T-helper 2 cell treated with Interferon-gamma antibody and Interleukin-4, amounts not matched to agents 5 μg/mL and 100 μg/mL, for 36 hours (primary cell): ENCODE measurements around the gene SPECC1.
"Not testable (repeated sequence)": the region's sequence is repeated elsewhere in the genome, so short reads cannot be mapped to it uniquely, and the experiment has no call there.

ENCODE experiments used
- DNase-seq: peaks from one replicate; pipeline ENCODE4 v3.0.0; 2021; ENCODE audit warnings: low spot score
- H3K27ac Mint-ChIP-seq: one replicate; pipeline ENCODE4 v1.8.0; 2021; ENCODE audit warnings: mild to moderate bottlenecking, mixed read lengths
- H3K27me3 Mint-ChIP-seq: one replicate; pipeline ENCODE4 v1.8.0; 2021; ENCODE audit warnings: low read depth, mixed read lengths
- H3K36me3 Mint-ChIP-seq: one replicate; pipeline ENCODE4 v1.8.0; 2021; ENCODE audit warnings: low read depth, mixed read lengths
- H3K4me1 Mint-ChIP-seq: one replicate; pipeline ENCODE4 v1.8.0; 2021; ENCODE audit warnings: low read depth, mixed read lengths
- H3K4me3 Mint-ChIP-seq: one replicate; pipeline ENCODE4 v1.8.0; 2022; ENCODE audit warnings: mild to moderate bottlenecking, moderate library complexity, mixed read lengths
- H3K9me3 Mint-ChIP-seq: one replicate; pipeline ENCODE4 v1.8.0; 2021; ENCODE audit warnings: mixed read lengths

SPECC1 gene

GRCh38 chr17:20224379-20224778 lies 215.2 kb downstream of the SPECC1 start:
- Mint-ChIP-seq H3K27ac (no peak overlapping the region), H3K9me3 (no peaks in the 10 kb centered on the region), H3K4me1 (peaks cover 17% of the 10 kb centered on the region), H3K4me3 (no peak overlapping the region), H3K27me3 (peaks cover 19% of the 10 kb centered on the region), H3K36me3 (no peaks in the 10 kb centered on the region)
- DNase-seq, result no peak

GRCh38 chr17:20225162-20226115 lies 216.3 kb downstream of the SPECC1 start:
- H3K4me1 Mint-ChIP-seq, result peaks cover 20% of the 10 kb centered on the region
- H3K27me3 Mint-ChIP-seq, result peaks cover 11% of the 10 kb centered on the region
- DNase-seq, result no peak
- H3K4me3 Mint-ChIP-seq, result no peak overlapping the region
- no peaks in the 10 kb centered on the region for H3K36me3 Mint-ChIP-seq
- no peaks in the 10 kb centered on the region for H3K9me3 Mint-ChIP-seq
- no peak overlapping the region for H3K27ac Mint-ChIP-seq

DNA sequence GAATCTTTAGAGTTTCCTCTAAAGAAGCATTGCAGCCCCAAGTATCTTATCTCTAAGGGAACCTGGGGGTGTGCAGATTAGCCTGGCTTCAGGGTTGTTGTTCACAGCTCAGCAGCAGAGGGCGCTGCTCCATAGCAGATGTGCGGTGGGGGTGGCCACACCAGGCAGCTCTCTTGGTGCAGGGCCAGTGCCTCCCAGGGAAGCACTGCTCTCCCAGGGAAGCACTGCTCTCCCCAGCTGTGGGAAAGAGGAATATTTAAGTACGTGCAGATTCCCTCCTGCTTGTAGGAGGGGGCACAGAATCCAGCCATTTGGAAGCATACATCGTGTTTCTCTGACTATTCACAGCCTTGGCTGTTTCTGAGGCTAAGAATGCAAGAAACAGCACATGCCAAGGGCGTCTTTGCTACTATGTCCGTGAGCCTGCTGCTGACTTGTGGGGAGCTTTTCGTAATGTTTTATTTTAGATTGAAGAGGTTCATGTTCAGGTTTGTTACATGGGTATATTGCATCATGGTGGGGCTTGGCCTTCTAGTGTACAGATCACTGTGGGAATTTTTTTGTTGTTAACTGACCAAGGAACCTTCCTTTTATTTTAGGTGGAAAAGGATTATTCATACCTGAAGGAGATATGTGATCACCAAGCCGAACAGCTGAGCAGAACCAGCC lies 217.8 kb downstream of the SPECC1 start:
- H3K4me1 Mint-ChIP-seq, result peaks cover 20% of the 10 kb centered on the region
- peaks cover 6% of the 10 kb centered on the region for H3K27me3 Mint-ChIP-seq
- H3K9me3 Mint-ChIP-seq, result no peaks in the 10 kb centered on the region
- no peaks in the 10 kb centered on the region for H3K36me3 Mint-ChIP-seq
- no peak overlapping the region for H3K27ac Mint-ChIP-seq
- H3K4me3 Mint-ChIP-seq, result no peak overlapping the region
- peak; percentile 74 for DNase-seq

DNA sequence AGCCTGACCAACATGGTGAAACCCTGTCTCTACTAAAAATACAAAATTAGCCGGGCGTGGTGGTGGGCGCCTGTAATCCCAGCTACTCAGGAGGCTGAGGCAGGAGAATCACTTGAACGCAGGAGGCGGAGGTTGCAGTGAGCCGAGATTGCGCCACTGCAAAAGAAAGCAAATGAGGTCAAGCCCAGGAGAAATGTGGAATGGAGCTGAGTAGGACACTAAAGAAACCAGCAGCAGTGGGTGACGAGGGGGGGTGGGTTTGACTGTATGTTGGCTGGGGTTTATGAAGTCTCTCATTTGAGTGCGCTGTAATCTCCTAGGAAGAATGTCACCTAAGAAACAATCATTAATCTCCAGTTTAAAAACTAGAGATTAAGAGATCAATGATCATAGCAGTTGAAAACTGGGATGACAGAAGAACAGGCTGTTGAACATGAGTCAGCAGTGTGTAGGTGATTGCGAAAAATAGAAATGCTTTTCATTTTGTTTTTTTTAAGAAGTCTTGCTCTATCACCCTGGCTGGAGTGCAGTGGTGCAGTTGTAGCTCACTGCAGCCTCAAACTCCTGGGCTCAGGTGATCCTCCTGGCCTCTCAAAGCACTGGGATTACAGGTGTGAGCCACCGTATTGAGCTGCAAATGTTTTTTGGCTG lies 218.7 kb downstream of the SPECC1 start:
- H3K4me1 Mint-ChIP-seq, result peaks cover 24% of the 10 kb centered on the region
- H3K27me3 Mint-ChIP-seq, H3K9me3 Mint-ChIP-seq, H3K27ac Mint-ChIP-seq, DNase-seq, H3K4me3 Mint-ChIP-seq, H3K36me3 Mint-ChIP-seq: not testable (repeated sequence)

GRCh38 chr17:20228410-20228809 lies 219.3 kb downstream of the SPECC1 start:
- Mint-ChIP-seq H3K27ac (no peak overlapping the region), H3K4me3 (no peak overlapping the region), H3K36me3 (peaks cover 1% of the 10 kb centered on the region), H3K27me3 (no peaks in the 10 kb centered on the region), H3K9me3 (no peaks in the 10 kb centered on the region), H3K4me1 (peaks cover 26% of the 10 kb centered on the region)
- no peak for DNase-seq

- H3K27me3 Mint-ChIP-seq, result no peaks in the 10 kb centered on the region
- no peak for DNase-seq
- H3K36me3 Mint-ChIP-seq, result peaks cover 1% of the 10 kb centered on the region
- no peaks in the 10 kb centered on the region for H3K9me3 Mint-ChIP-seq
- H3K4me1 Mint-ChIP-seq, result peaks cover 29% of the 10 kb centered on the region
- H3K27ac Mint-ChIP-seq, result no peak overlapping the region
- no peak overlapping the region for H3K4me3 Mint-ChIP-seq
Observed at GRCh38 chr17:20228860-20229259, 219.7 kb downstream of the SPECC1 start.

- peaks cover 5% of the 10 kb centered on the region for H3K36me3 Mint-ChIP-seq
- no peak overlapping the region for H3K27ac Mint-ChIP-seq
- H3K4me3 Mint-ChIP-seq, result no peak overlapping the region
- peaks cover 48% of the 10 kb centered on the region for H3K4me1 Mint-ChIP-seq
- no peaks in the 10 kb centered on the region for H3K9me3 Mint-ChIP-seq
- no peaks in the 10 kb centered on the region for H3K27me3 Mint-ChIP-seq
- DNase-seq, result no peak
Observed at GRCh38 chr17:20230924-20231323, 221.8 kb downstream of the SPECC1 start.

DNA sequence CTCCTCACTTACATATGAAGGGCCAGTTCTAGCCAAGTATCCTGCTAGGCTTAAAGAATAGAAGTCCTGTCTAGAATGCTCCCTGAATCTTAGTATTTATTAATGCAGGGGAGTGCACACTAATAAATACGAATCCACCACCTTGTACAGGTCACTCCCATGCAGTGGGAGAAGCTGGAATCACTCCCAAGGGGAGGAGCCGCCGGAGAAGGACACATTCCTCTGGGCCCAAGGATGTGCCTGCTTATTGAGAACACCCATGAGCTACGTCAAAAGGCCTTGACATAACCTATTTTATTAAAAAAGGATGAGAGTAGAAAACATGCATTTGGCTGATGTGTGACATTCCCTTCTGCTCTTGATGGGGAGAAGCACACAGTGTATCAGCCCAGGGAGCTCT lies 223.5 kb downstream of the SPECC1 start:
- Mint-ChIP-seq H3K9me3 (no peaks in the 10 kb centered on the region), H3K4me3 (no peak overlapping the region), H3K27me3 (no peaks in the 10 kb centered on the region), H3K4me1 (peaks cover 48% of the 10 kb centered on the region), H3K36me3 (peaks cover 5% of the 10 kb centered on the region), H3K27ac (no peak overlapping the region)
- no peak for DNase-seq

- no peaks in the 10 kb centered on the region for H3K27me3 Mint-ChIP-seq
- H3K4me3 Mint-ChIP-seq, result peak overlapping the region; percentile 72
- peak; percentile 84 for DNase-seq
- H3K36me3 Mint-ChIP-seq, result peaks cover 5% of the 10 kb centered on the region
- H3K27ac Mint-ChIP-seq, result peak overlapping the region; percentile 88
- peaks cover 37% of the 10 kb centered on the region for H3K4me1 Mint-ChIP-seq
- H3K9me3 Mint-ChIP-seq, result no peaks in the 10 kb centered on the region
Observed at GRCh38 chr17:20234276-20234675, 225.1 kb downstream of the SPECC1 start.

- H3K27me3 Mint-ChIP-seq, result no peaks in the 10 kb centered on the region
- DNase-seq, result no peak
- H3K36me3 Mint-ChIP-seq, result peaks cover 5% of the 10 kb centered on the region
- peaks cover 35% of the 10 kb centered on the region for H3K4me1 Mint-ChIP-seq
- H3K9me3 Mint-ChIP-seq, result no peaks in the 10 kb centered on the region
- peak overlapping the region; percentile 15 for H3K27ac Mint-ChIP-seq
- peak overlapping the region; percentile 72 for H3K4me3 Mint-ChIP-seq
Observed at GRCh38 chr17:20235747-20236146, 226.6 kb downstream of the SPECC1 start.

GRCh38 chr17:20236578-20237227 lies 227.5 kb downstream of the SPECC1 start:
- Mint-ChIP-seq H3K4me3 (no peak overlapping the region), H3K4me1 (peaks cover 35% of the 10 kb centered on the region), H3K27ac (no peak overlapping the region), H3K36me3 (peaks cover 5% of the 10 kb centered on the region), H3K9me3 (no peaks in the 10 kb centered on the region), H3K27me3 (no peaks in the 10 kb centered on the region)
- no peak for DNase-seq

DNA sequence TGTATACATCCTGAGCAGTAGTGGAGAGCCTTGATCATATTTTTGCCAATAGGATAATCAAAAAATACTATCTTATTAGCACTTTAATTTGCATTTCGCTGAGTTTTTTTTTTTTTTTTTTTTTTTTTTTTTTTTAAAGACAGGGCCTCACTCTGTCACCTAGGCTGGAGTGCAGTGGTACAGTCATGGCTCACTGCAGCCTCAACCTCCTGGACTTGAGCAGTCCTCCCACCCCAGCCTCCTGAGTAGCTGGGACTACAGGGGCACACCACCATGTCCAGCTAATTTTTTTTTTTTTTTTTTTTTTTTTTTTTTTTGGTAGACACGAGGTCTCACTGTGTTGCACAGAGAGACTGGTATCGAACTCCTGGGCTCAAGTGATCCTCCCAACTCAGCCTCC lies 230.6 kb downstream of the SPECC1 start:
- H3K27ac Mint-ChIP-seq, H3K4me3 Mint-ChIP-seq, H3K36me3 Mint-ChIP-seq, H3K27me3 Mint-ChIP-seq, H3K9me3 Mint-ChIP-seq, DNase-seq: not testable (repeated sequence)
- H3K4me1 Mint-ChIP-seq, result peaks cover 17% of the 10 kb centered on the region

- Mint-ChIP-seq H3K36me3 (no peaks in the 10 kb centered on the region), H3K9me3 (no peaks in the 10 kb centered on the region), H3K27ac (no peak overlapping the region), H3K4me3 (no peak overlapping the region), H3K4me1 (peaks cover 13% of the 10 kb centered on the region), H3K27me3 (no peaks in the 10 kb centered on the region)
- DNase-seq, result no peak
Observed at GRCh38 chr17:20241855-20242254, 232.7 kb downstream of the SPECC1 start.
